Daoy (cell line): ENCODE data around the gene EED. TPM values are rescaled to one million over a fixed set of nuclear protein-coding genes. Genes with fewer than 3 reads are reported as not detected.
"Not testable (repeated sequence)": the region's sequence is repeated elsewhere in the genome, so short reads cannot be mapped to it uniquely, and the experiment has no call there.

ENCODE experiments used
- DNase-seq: peaks from one replicate; pipeline ENCODE4 v3.0.0-alpha.2; 2015; ENCODE audit warnings: low read depth
- total RNA-seq: library from RNA; depleted of rRNA; stranded (reverse); fragments of >200 nt; shearing (Covaris generic); gene quantifications from 2 replicates; pipeline ENCODE4 v1.2.3, GENCODE V29; 2014

Gene EED
- total RNA-seq, 1 experiment from 2014 or later = 33.1 TPM

- peak; percentile 76 for DNase-seq
Measured at GRCh38 chr11:86218125-86219084, 26.1 kb upstream of the EED start.

- no peak for DNase-seq
Measured at GRCh38 chr11:86219311-86220193, 25.0 kb upstream of the EED start.

GRCh38 chr11:86220653-86221052 lies 23.9 kb upstream of the EED start:
- no peak for DNase-seq

GRCh38 chr11:86222081-86222480 lies 22.5 kb upstream of the EED start:
- no peak for DNase-seq

- DNase-seq = not testable (repeated sequence)
Measured at GRCh38 chr11:86224575-86224974, 20.0 kb upstream of the EED start.

- DNase-seq = not testable (repeated sequence)
Measured at GRCh38 chr11:86225344-86225743, 19.2 kb upstream of the EED start.

- DNase-seq = no peak
Measured at GRCh38 chr11:86228269-86229038, 16.1 kb upstream of the EED start.

GRCh38 chr11:86229039-86229330 lies 15.6 kb upstream of the EED start:
- peak; percentile 30 for DNase-seq

GRCh38 chr11:86230179-86230804 lies 14.3 kb upstream of the EED start:
- peak; percentile 22 for DNase-seq

GRCh38 chr11:86230921-86231434 lies 13.6 kb upstream of the EED start:
- DNase-seq = peak; percentile 3

GRCh38 chr11:86232556-86232955 lies 12.0 kb upstream of the EED start:
- no peak for DNase-seq

GRCh38 chr11:86234831-86235461 lies 9.6 kb upstream of the EED start:
- DNase-seq = no peak

- DNase-seq = no peak
Measured at GRCh38 chr11:86237267-86237804, 7.2 kb upstream of the EED start.

GRCh38 chr11:86240164-86240563 lies 4.4 kb upstream of the EED start:
- DNase-seq = no peak

GRCh38 chr11:86241956-86242535 lies 2.5 kb upstream of the EED start:
- DNase-seq = no peak

GRCh38 chr11:86243396-86243795 lies 1.2 kb upstream of the EED start:
- DNase-seq = no peak

GRCh38 chr11:86244063-86244521 lies 461 bp upstream of the EED start:
- DNase-seq = peak; percentile 89

- peak; percentile 6 for DNase-seq
Measured at GRCh38 chr11:86245369-86246292, 1.1 kb downstream of the EED start.

- DNase-seq = no peak
Measured at GRCh38 chr11:86246293-86246675, 1.7 kb downstream of the EED start.
